Loucy (cell line): ENCODE measurements around the gene GEMIN5.

Experiments used
- H2AFZ ChIP-seq: fragments of 200-600 bp; sonication (generic); 2 replicates; pipeline ENCODE4 v1.6.0; 2016; ENCODE audit warnings: antibody characterized with exemption, mild to moderate bottlenecking, low read length, moderate library complexity
- H3F3A ChIP-seq: fragments of 200-600 bp; 2 replicates; pipeline ENCODE4 v1.6.0; 2016; ENCODE audit warnings: antibody characterized with exemption, low read depth, mild to moderate bottlenecking
- H3K27me3 ChIP-seq: fragments of 200-600 bp; sonication (generic); 2 replicates; pipeline ENCODE4 v1.6.1; 2014; ENCODE audit warnings: low read length, mild to moderate bottlenecking; ENCODE audit not compliant: insufficient read depth, poor library complexity, severe bottlenecking
- H3K36me3 ChIP-seq: fragments of 200-600 bp; sonication (generic); 2 replicates; pipeline ENCODE4 v1.6.1; 2016; ENCODE audit warnings: low read length; ENCODE audit not compliant: insufficient read depth
- H3K4me1 ChIP-seq: fragments of 200-600 bp; sonication (generic); 2 replicates; pipeline ENCODE4 v1.5.1; 2014; ENCODE audit warnings: low read length, mild to moderate bottlenecking; ENCODE audit not compliant: insufficient read depth, poor library complexity, severe bottlenecking
- H3K4me2 ChIP-seq: fragments of 200-600 bp; sonication (generic); 2 replicates; pipeline ENCODE4 v1.6.0; 2014; ENCODE audit warnings: antibody characterized with exemption, low read length, low read depth, mild to moderate bottlenecking; ENCODE audit not compliant: poor library complexity, severe bottlenecking
- H3K4me3 ChIP-seq: fragments of 200-600 bp; sonication (generic); 2 replicates; pipeline ENCODE4 v1.5.1; 2014; ENCODE audit warnings: low read length, mild to moderate bottlenecking, mixed read lengths; ENCODE audit not compliant: poor library complexity, severe bottlenecking
- H3K79me2 ChIP-seq: fragments of 200-600 bp; sonication (generic); 2 replicates; pipeline ENCODE4 v1.6.1; 2014; ENCODE audit warnings: low read length; ENCODE audit not compliant: insufficient read depth
- H3K9ac ChIP-seq: fragments of 200-600 bp; sonication (generic); 2 replicates; pipeline ENCODE4 v1.6.0; 2014; ENCODE audit warnings: mild to moderate bottlenecking, low read depth, low read length, moderate library complexity; ENCODE audit not compliant: poor library complexity, severe bottlenecking
- H3K9me2 ChIP-seq: fragments of 200-600 bp; sonication (generic); replicated peaks from 2 replicates; pipeline ENCODE4 v1.6.1; 2016; ENCODE audit warnings: low read depth, low read length, mixed read lengths
- H3K9me3 ChIP-seq: fragments of 200-600 bp; sonication (generic); 2 replicates; pipeline ENCODE4 v1.6.1; 2014; ENCODE audit warnings: mild to moderate bottlenecking, antibody characterized with exemption, low read length, low read depth; ENCODE audit not compliant: insufficient read depth
- H4K20me1 ChIP-seq: fragments of 200-600 bp; sonication (generic); 2 replicates; pipeline ENCODE4 v1.6.0; 2014; ENCODE audit warnings: antibody characterized with exemption, low read length, mild to moderate bottlenecking; ENCODE audit not compliant: insufficient read depth, poor library complexity, severe bottlenecking
- CTCF ChIP-seq: fragments of 200-600 bp; sonication (generic); conservative IDR thresholded peaks from 2 replicates; pipeline ENCODE4 v1.5.1; 2014; ENCODE audit warnings: mild to moderate bottlenecking, antibody characterized with exemption, low read length
- EZH2phosphoT487 ChIP-seq: fragments of 200-600 bp; IDR thresholded peaks from 2 replicates; pipeline ENCODE4 v1.6.1; 2018; ENCODE audit warnings: antibody characterized with exemption, mild to moderate bottlenecking, moderate library complexity, borderline replicate concordance

Gene GEMIN5

DNA sequence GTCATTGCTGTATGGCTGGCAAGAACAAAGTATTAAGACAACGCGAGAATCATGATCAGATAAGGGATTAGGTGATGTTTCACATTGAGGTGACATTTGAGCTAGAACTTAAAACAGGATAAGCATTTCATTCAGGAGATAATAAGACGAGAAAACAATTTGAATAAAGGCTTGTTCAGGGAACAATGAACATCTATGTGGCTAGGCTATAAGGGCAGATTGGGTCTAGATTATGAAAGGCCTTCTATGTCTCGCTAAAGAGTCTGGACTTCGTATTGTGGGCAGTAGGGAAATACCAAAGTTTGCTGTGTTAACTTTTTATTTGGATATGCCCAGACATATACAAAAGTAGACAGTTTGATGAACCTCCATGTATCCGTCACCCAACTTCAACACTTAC is 9.8 kb upstream of the GEMIN5 start:
- H2AFZ ChIP-seq = no peak overlapping the region
- no peaks in the 10 kb centered on the region for H3F3A ChIP-seq
- no peak overlapping the region for H3K4me2 ChIP-seq
- H3K4me1 ChIP-seq = peaks cover 1% of the 10 kb centered on the region
- H3K4me3 ChIP-seq = no peak overlapping the region
- H3K9me3 ChIP-seq = no peaks in the 10 kb centered on the region
- H3K9me2 ChIP-seq = no peaks in the 10 kb centered on the region
- H3K79me2 ChIP-seq = peaks cover 33% of the 10 kb centered on the region
- peaks cover 6% of the 10 kb centered on the region for H4K20me1 ChIP-seq
- no peak for TF ChIP-seq EZH2phosphoT487
- TF ChIP-seq CTCF = no peak
- H3K36me3 ChIP-seq = no peaks in the 10 kb centered on the region
- no peak overlapping the region for H3K9ac ChIP-seq
- H3K27me3 ChIP-seq = no peaks in the 10 kb centered on the region

- H3F3A ChIP-seq = no peaks in the 10 kb centered on the region
Observed at GRCh38 chr5:154945695-154946301, 7.8 kb upstream of the GEMIN5 start.

DNA sequence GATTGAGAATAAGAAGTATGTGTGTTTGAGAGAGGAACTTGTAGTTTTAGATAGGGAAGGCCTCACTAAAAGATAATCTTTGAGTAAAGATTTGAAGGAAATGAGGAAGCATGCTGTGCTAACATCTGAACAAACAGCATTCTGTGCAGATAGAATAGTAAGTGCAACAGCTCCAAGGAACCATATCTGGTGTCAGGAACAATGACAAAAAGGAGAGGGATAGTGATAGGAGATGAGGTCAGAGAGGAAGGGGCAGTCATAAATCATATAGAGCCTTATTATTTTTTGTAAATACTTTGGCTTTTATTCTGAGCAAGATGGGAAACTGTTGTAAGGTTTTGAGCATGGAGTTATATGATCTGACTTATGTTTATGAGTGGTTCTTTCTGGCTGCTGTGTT is 6.7 kb upstream of the GEMIN5 start:
- H3K4me1 ChIP-seq = peaks cover 6% of the 10 kb centered on the region
- H3K9me3 ChIP-seq = no peaks in the 10 kb centered on the region
- no peaks in the 10 kb centered on the region for H3K9me2 ChIP-seq
- no peaks in the 10 kb centered on the region for H3K27me3 ChIP-seq
- no peak overlapping the region for H2AFZ ChIP-seq
- no peaks in the 10 kb centered on the region for H3K36me3 ChIP-seq
- H3F3A ChIP-seq = no peaks in the 10 kb centered on the region
- H3K9ac ChIP-seq = no peak overlapping the region
- TF ChIP-seq EZH2phosphoT487 (no peak), CTCF (no peak)
- peaks cover 48% of the 10 kb centered on the region for H3K79me2 ChIP-seq
- H3K4me3 ChIP-seq = no peak overlapping the region
- H3K4me2 ChIP-seq = peak overlapping the region; percentile 50
- peaks cover 10% of the 10 kb centered on the region for H4K20me1 ChIP-seq

More at GRCh38 chr5:154945695-154946301, 7.8 kb upstream of the GEMIN5 start:
- Histone ChIP-seq H3K9me2 (no peaks in the 10 kb centered on the region), H3K4me1 (peaks cover 6% of the 10 kb centered on the region), H3K27me3 (no peaks in the 10 kb centered on the region), H3K9me3 (no peaks in the 10 kb centered on the region), H2AFZ (no peak overlapping the region), H3K4me3 (no peak overlapping the region), H3K9ac (no peak overlapping the region), H3K79me2 (peaks cover 48% of the 10 kb centered on the region), H3K36me3 (no peaks in the 10 kb centered on the region), H4K20me1 (peaks cover 10% of the 10 kb centered on the region), H3K4me2 (peak overlapping the region; percentile 50)
- TF ChIP-seq EZH2phosphoT487 = no peak
- peak; percentile 54 for TF ChIP-seq CTCF
